Stimulated activated naive CD4-positive, alpha-beta T cell (primary cell): Measurements from ENCODE around the gene PELI2.
A peak's percentile ranks its signal among the peaks of the same experiment; 100 is the strongest.

Source experiments
- DNase-seq, 6 experiments: peaks; one replicate each; lab custom pipeline; 2025; lab: John Stamatoyannopoulos, UW

The PELI2 gene

DNA sequence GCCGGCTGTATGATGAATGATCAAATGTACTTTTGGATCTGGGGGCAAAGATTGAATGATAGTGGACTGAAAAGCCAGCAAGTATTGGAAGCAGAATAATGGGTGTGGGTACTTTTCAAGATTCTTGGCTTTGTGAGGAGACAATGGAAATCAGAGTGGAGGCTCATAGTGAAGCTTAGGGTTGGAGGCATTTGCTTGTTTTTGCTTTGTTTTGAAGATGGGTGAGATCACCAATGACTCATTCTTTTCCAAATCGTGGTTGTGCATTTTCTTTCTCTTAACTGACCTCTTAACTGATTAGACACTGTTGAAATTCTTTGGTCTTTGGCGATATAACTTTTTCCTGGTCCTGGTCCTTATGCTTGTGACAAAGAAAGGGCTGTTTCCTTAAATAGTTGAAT lies 54.4 kb downstream of the PELI2 start:
- no peak for DNase-seq

DNA sequence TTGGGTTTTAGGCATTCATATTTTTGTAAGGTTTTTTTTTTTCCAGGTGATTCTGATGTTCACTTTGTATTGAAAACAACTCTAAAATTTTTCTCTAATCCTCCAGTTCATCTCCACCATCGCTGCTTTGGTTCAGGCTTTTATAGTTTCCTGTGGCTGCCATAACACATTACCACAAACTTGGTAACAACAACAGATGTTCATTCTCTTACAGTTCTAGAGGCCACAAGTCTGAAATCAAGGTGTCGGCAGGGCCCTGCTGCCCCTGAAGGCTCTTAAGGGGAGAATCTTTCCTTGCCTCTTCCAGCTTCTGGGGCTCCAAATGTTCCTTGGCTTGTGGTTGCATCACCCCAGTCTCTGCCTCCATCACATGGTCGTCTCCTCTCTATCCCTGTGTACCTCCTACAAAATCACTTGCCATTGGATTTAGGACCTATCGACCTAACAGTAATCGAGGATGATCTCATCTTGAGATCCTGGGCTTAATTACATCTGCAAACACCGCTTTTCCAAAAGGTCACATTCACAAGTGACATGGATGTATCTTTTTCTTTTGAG lies 55.2 kb downstream of the PELI2 start:
- DNase-seq = peak in 2 of 6 experiments; percentile 4 to 18

- no peak for DNase-seq
Measured at GRCh38 chr14:56175773-56176172, 57.6 kb downstream of the PELI2 start.

GRCh38 chr14:56176530-56176929 lies 58.3 kb downstream of the PELI2 start:
- no peak for DNase-seq

GRCh38 chr14:56177036-56177435 lies 58.8 kb downstream of the PELI2 start:
- DNase-seq = no peak

DNA sequence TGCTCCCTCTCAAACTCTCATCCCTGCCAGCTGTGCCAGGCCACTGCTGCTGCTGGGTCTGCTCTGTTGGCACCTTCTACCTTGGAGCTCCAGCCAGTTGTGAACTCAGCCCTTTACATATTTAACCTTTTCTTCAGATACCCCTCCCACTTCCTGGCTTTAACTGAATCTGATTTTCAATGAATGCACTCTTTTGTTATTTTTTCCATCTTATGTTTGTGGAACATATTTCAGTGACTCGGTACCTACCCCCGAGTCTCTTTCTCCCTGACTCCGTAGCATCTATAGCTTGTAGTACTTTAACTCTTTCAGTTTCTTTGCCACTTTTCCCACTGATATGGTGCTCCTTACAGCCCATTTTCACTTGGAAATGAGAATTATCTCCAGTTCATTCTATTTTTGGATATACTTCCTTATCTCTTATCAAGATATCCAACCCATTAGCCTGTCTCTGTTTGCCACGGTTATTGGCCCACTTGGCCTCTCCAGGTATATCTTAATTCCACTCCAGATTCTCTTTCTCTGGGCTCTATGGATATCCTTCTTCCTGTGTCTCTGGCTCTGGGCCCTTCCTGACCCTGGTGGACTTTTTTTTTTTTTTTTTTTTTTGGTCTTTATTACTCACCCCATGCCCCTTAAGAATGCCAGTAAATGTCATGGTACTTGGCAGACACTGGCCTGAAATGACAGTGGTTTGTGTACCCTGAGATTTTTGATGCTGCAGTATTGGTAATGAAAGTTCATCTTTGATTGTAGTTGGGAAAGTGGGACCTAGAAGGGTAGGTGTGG lies 62.7 kb downstream of the PELI2 start:
- DNase-seq = no peak

DNA sequence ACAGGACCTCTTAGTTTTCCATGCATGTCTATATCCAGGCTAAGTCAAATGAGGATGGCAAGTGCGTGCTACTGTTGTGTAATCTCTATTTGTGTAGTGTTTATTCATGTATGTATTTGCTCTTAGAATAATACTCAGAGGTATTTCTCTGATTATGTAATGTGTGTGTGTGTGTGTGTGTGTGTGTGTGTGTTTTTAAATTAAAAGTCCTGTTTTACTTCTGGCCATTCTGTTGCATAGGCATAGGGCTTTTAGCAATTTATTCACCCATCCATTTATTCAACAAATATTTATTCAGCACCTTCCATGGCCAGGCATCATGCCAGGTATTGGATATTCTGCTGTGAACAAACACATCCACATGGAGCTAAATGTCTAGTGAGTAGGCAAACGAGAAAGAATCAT lies 63.5 kb downstream of the PELI2 start:
- no peak for DNase-seq

GRCh38 chr14:56182410-56182809 lies 64.2 kb downstream of the PELI2 start:
- DNase-seq = no peak

- no peak for DNase-seq
Measured at GRCh38 chr14:56183631-56184157, 65.5 kb downstream of the PELI2 start.

GRCh38 chr14:56185992-56186391 lies 67.8 kb downstream of the PELI2 start:
- DNase-seq = no peak

DNA sequence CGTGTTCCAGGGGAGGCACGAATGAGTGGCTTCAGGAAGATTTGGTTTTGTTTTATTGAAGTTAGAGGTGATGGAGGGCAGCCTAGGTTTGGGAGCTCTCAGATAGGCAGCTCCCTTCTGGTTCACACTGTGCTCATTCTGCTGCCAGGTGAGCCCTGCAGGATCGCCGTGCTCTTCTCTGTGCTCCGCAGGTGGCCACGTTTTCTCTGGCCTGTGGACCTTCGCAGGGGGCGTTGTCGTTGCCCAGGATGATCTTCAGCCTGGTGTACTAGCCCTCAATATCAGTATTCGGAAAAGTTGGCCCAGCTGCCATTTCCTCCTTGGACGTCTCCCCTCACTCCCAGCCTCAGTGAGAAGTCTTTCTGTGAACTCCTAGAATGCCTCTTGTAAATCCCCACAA lies 69.5 kb downstream of the PELI2 start:
- DNase-seq = no peak

- DNase-seq = no peak
Measured at GRCh38 chr14:56189307-56189706, 71.1 kb downstream of the PELI2 start.

- DNase-seq = no peak
Measured at GRCh38 chr14:56193347-56193746, 75.1 kb downstream of the PELI2 start.

DNA sequence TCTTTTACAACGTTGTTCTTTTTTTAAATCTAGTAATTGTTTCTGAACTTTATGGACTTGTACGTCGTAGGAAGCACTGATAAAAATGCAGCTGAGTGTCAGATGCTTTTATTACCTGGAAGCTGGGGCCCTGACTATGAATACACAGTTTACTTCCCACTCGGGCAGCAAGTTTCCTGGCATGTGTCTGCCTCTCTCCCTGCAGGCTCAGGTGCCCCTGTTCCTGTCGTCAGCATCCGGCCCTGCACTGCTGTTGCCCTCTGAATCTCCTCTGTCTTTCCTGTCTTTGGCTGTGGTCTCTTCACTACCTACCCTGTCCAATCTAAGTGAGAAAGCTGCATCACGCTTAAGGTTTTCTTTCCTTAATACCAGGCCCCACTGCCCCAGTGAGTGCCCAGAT lies 75.8 kb downstream of the PELI2 start:
- peak in 2 of 6 experiments; percentile 9 to 13 for DNase-seq

DNA sequence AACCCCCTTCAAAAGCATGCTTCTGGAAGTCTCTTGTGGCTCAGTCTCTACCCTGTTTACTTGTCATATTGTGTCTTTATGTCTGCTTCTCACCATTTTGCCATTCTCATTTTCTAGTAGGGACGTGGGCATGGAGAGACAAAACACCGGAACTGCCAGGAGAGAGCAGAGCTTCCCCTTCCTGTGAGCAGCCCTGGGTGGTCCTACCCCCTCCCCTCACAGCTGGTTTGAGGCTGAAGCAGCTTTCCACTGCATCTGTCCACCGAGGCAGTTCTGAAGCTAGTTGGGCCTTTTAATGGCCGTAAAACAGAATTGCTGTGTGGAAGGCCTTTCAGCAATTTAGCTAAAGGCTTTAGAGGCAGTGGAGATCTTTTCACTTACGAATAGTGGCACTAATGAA lies 77.0 kb downstream of the PELI2 start:
- no peak for DNase-seq

GRCh38 chr14:56195704-56196103 lies 77.5 kb downstream of the PELI2 start:
- DNase-seq = no peak

GRCh38 chr14:56196274-56196673 lies 78.1 kb downstream of the PELI2 start:
- DNase-seq = no peak

- DNase-seq = no peak
Measured at GRCh38 chr14:56197150-56197549, 78.9 kb downstream of the PELI2 start.

- no peak for DNase-seq
Measured at GRCh38 chr14:56198438-56198837, 80.2 kb downstream of the PELI2 start.

DNA sequence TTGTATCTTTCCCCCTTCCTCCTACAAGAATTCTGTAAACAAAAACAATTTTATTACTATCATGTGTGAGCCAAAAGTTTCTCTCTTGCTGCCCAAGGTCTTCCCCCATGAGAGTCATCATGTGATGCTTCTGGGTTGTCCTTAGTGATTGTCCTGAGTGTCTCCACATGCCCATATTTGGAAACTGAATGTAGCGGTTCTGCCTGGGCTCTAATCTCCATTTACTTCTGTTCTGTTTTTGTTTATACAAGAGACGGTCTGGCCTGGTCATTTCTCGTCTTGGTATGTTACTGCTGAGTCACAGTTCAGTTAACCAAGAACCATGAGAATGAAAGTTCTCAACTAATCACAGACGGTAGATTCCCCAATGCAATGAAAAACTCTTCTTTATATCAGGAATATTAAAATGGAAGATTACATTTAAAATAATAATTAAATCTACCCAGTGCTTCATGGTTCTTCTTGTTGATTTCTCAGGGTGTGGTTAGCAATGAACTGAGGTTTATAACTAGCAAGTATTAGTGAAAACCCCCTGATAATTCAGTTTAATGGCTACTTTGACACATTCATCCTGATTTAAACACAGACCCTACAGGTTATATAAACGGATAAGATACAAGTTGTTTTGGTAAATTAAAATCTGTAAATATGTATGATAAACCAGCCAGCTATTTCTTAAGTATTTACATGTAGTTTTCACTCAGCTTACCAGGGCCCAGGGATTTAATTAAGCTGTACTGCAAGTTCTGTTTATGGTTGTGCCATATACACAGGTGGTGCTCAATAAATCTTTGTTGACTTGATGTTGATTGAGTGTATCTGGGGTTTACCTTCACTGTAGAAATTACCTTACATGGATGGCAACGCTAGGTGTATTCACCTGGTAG lies 81.1 kb downstream of the PELI2 start:
- no peak for DNase-seq

- DNase-seq = no peak
Measured at GRCh38 chr14:56199982-56200577, 81.9 kb downstream of the PELI2 start.

- no peak for DNase-seq
Measured at GRCh38 chr14:56202256-56202655, 84.0 kb downstream of the PELI2 start.
